ENCODE data around the gene HDAC7.
A peak's percentile ranks its signal among the peaks of the same experiment; 100 is the strongest.

The HDAC7 gene

DNA sequence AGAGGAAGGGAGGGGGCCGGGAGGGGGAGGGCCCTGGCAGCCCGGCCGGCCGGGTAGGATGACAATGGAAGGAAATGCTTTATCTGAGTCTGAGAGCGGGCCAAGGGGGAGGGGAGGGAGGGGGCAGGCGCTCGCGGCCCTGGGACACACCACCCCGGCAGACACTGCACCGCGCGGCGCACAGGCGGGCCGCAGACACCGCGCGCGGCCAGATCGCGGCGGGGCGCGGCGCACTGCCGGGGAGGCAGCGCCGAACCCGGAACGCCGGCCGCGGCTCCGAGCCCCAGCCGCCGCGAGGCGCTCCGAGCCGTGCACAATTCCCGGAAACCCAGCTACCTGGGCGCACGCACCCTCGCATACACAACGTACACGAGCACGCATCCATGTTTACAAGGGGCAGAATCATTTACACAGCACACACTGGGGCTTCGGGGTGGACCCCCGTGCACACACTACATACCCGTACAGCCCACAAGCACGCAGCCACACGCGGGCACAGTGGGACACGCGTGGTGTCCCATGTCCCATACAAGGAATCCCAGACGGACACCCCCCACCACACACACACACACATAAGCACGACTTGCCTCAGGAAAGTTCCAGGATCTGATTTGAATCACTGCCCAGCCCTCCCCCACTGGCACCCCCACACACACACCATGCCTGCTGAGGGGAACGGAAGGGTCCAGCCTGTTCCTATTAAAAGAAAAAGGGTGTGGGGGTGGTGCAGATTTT, at the start of gene HDAC7:
TSS of gene HDAC7 (minus strand) at position 8 of the 735 bp plus-strand sequence. CDS start 118 bp downstream, outside the sequence.
- no peak for DNase-seq (ENCODE audit: low read depth, low spot score)
- TF ChIP-seq, protein P1, sequence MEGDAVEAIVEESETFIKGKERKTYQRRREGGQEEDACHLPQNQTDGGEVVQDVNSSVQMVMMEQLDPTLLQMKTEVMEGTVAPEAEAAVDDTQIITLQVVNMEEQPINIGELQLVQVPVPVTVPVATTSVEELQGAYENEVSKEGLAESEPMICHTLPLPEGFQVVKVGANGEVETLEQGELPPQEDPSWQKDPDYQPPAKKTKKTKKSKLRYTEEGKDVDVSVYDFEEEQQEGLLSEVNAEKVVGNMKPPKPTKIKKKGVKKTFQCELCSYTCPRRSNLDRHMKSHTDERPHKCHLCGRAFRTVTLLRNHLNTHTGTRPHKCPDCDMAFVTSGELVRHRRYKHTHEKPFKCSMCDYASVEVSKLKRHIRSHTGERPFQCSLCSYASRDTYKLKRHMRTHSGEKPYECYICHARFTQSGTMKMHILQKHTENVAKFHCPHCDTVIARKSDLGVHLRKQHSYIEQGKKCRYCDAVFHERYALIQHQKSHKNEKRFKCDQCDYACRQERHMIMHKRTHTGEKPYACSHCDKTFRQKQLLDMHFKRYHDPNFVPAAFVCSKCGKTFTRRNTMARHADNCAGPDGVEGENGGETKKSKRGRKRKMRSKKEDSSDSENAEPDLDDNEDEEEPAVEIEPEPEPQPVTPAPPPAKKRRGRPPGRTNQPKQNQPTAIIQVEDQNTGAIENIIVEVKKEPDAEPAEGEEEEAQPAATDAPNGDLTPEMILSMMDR (IDR thresholded peaks at IDR 0.05; ENCODE audit: insufficient read depth, low read length, missing control alignments) = no peak
- CTCF ChIA-PET = interaction anchor here (0.9 to 39.4 kb wide), 6 partner anchors 8 to 105 kb away, joined by 3 to 751 read pairs (median 4); no protein-coding TSS in a partner anchor
- POLR2A ChIA-PET = interaction anchor here (0.8 to 3.4 kb wide), 8 partner anchors 8 to 61 kb away, joined by 3 to 14 read pairs (median 8); no protein-coding TSS in a partner anchor
- peak within 1 kb of the TSS; percentile 84 for H3K4me3 ChIP-seq (ENCODE audit: low read depth, low read length)

DNA sequence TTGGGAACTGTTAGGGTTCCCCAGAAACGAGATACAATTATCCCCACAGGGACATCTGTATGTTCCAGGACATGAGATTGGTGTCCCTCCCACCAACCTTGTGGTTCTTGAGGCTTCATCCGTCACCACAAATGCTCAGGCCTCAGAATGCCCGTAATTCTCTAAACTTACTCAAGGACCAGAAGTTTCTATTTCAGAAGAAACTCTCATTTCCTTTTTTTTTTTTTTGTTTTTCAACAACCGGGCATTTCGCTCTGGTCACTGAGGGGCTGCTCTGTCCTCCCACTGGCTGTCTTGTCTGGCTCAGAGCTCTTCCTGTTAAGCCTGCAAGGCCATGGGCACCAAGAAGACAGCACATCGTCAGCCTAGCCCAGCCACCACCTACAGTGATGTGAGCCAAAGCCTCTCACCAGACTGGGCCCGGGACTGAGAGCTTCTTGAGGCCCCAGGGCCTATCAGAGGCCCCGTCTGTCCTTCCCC, 48.9 kb upstream of the HDAC7 start:
- DNase-seq (ENCODE audit: low read depth, low spot score) = no peak
- CTCF ChIA-PET = interaction anchor here (0.8 to 6.1 kb wide), 12 partner anchors 11 to 153 kb away, joined by 3 to 46 read pairs (median 6); partner anchors contain the start of genes TMEM106C and VDR
- TF ChIP-seq, protein P1 (IDR thresholded peaks at IDR 0.05; ENCODE audit: insufficient read depth, low read length, missing control alignments) = no peak
- POLR2A ChIA-PET = no interaction called here
- no peak overlapping the region for H3K4me3 ChIP-seq (ENCODE audit: low read depth, low read length)

DNA sequence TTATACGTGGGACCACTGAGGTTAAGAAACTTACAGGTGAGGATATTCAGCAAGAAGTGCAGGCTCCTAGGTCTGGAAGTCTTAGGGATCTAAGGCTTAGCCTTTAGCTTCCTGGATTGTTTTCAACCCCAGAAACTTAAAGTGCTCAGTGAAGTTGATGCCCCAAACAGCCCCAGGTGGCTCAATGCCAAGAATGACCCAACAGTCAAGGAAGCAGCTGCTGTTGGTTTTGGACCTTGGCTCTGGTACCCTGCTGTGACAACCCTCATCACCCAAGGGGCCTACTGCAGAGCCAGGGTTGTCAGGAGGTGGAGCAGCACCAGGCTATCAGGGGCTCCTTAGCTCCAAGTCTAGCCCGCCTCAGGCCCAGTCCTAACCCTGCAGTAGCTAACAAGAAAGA, 48.3 kb upstream of the HDAC7 start:
- CTCF ChIA-PET = interaction anchor here (0.8 to 6.1 kb wide), 9 partner anchors 12 to 153 kb away, joined by 3 to 46 read pairs (median 8); partner anchors contain the start of genes TMEM106C and VDR
- POLR2A ChIA-PET = no interaction called here
- H3K4me3 ChIP-seq (ENCODE audit: low read depth, low read length) = no peak overlapping the region
- TF ChIP-seq, protein P1 (IDR thresholded peaks at IDR 0.05; ENCODE audit: insufficient read depth, low read length, missing control alignments) = no peak
- DNase-seq (ENCODE audit: low read depth, low spot score) = no peak

DNA sequence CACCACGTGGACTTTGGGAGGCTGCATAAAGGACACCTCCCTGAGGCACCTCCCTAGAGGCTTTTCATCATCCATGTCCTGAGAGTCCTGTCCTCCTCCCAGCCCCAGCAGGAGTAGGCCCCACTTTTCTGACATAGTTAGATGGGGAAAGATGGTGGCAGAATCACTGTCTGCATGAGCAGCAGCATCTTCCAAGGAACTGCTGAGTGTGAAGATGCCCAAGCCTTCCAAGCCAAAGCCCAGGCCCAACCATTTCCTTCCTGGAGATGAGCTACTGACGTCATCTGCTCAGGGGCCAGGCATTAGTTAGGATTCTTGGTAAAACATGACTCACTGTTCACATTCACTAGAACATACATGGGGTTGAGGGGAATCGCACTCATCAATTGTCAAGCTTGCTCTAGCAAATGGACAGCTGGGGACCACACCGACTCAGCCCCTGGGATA, 47.8 kb upstream of the HDAC7 start:
- H3K4me3 ChIP-seq (ENCODE audit: low read depth, low read length) = no peak overlapping the region
- CTCF ChIA-PET = interaction anchor here (0.8 to 6.1 kb wide), 9 partner anchors 12 to 152 kb away, joined by 3 to 46 read pairs (median 8); partner anchors contain the start of genes TMEM106C and VDR
- DNase-seq (ENCODE audit: low read depth, low spot score) = peak; percentile 57
- TF ChIP-seq, protein P1 (IDR thresholded peaks at IDR 0.05; ENCODE audit: insufficient read depth, low read length, missing control alignments) = no peak
- POLR2A ChIA-PET = no interaction called here

DNA sequence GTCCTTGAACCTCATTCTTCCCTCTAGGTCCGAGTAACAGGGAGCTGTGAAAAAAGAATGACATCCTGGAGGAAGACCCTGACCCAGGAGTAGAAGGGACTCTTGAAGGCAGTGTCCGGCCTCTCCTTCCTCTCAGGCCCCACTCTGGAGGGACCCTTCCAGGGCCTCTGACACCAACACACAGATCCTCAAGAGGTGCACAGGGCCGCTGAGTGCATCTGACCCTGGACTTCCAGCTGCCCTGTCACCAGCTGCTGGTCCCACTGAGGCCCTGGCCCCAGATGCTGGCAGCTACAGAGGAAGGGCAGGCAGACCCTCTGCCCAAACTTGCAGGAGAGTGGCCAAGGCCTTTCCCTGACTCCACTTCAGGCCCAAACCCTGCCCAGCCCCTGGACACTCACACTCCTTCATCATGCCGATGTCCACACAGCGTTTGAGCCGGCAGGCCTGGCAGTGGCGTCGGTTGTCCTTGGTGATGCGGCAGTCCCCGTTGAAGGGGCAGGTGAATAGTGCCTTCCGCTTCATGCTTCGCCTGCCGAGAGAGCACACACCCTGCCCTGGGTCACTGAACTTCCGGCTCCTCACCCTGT, 45.0 kb upstream of the HDAC7 start:
- CTCF ChIA-PET = interaction anchor here (1.3 to 2.5 kb wide), 2 partner anchors 14 to 99 kb away, joined by 3 to 8 read pairs; partner anchors contain the start of gene TMEM106C
- DNase-seq (ENCODE audit: low read depth, low spot score) = no peak
- TF ChIP-seq, protein P1 (IDR thresholded peaks at IDR 0.05; ENCODE audit: insufficient read depth, low read length, missing control alignments) = no peak
- POLR2A ChIA-PET = interaction anchor here (0.7 kb wide), 1 partner anchor 14 kb away, joined by 3 read pairs; no protein-coding TSS in a partner anchor
- H3K4me3 ChIP-seq (ENCODE audit: low read depth, low read length) = no peak overlapping the region
